Upper lobe of left lung (tissue), 4 donors: ENCODE results near the gene TNFRSF9.

Source experiments
- CTCF ChIP-seq, 6 experiments: fragments of 450-650 bp in 4 of 6; fragments of 200-600 bp in 2 of 6; sonication (generic) in 2 of 6; IDR thresholded peaks; one replicate each; pipeline ENCODE4 v1.5.1; 2016 to 2019; ENCODE audit warnings: antibody characterized with exemption in 6 of 6
- EP300 ChIP-seq, 4 donors: sonication (generic); formaldehyde crosslinking; IDR thresholded peaks; one replicate each; pipeline ENCODE4 v1.5.1; 2017; ENCODE audit warnings: antibody characterized with exemption in 4 of 4, control low read depth in 2 of 4
- POLR2A ChIP-seq, 4 donors: fragments of 450-650 bp; IDR thresholded peaks; one replicate each; pipeline ENCODE4 v1.5.1; 2016 to 2017; ENCODE audit warnings: antibody characterized with exemption in 4 of 4, mild to moderate bottlenecking in 2 of 4

- peak; percentile 47 to 69 (median 60) for TF ChIP-seq CTCF (IDR thresholded peaks at IDR 0.05)
- no peak for TF ChIP-seq POLR2A (IDR thresholded peaks at IDR 0.05)
- no peak for TF ChIP-seq EP300 (IDR thresholded peaks at IDR 0.05)
Observed at GRCh38 chr1:7902478-7903085, 38.1 kb downstream of the TNFRSF9 start.
